ENCODE measurements around the gene TSC22D3. TPM values are rescaled to one million over a fixed set of nuclear protein-coding genes. Genes with fewer than 3 reads are reported as not detected.

The TSC22D3 gene
- total RNA-seq, 2 experiments from 2014 or later = 29.3 to 35.6 TPM

DNA sequence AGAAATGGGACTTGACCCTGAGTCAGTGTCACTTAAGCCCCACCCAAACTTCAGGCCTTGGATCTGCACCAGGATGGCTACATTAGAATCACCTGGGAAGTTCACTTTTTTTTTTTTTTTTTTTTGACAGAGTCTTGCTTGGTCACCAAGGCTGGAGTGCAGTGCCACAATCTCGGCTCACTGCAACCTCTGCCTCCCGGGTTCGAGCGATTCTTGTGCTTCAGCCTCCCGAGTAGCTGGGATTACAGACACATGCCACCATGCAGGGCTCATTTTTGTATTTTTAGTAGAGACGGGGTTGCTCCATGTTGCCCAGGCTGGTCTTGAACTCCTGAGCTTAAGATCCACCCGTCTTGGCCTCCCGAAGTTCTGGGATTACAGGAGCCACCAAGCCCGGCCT, 4.9 kb upstream of the TSC22D3 start:
- Histone ChIP-seq H3K9me2 (ENCODE audit: insufficient read depth, low read length) (no peaks in the 10 kb centered on the region), H3K4me3 (ENCODE audit: low read depth, low read length, poor library complexity, severe bottlenecking) (no peak overlapping the region), H3K79me2 (ENCODE audit: insufficient read depth, low read depth, low read length) (no peaks in the 10 kb centered on the region), H3K36me3 (ENCODE audit: insufficient read depth, low read length) (no peaks in the 10 kb centered on the region), H3K9me3 (ENCODE audit: low read length) (no peaks in the 10 kb centered on the region), H3K4me2 (ENCODE audit: low read length) (no peak overlapping the region), H2AFZ (ENCODE audit: low read length) (no peak overlapping the region), H4K20me1 (ENCODE audit: insufficient read depth, low read length) (no peaks in the 10 kb centered on the region), H3K27ac (ENCODE audit: low read depth, low read length, poor library complexity, severe bottlenecking) (no peak overlapping the region), H3K4me1 (ENCODE audit: insufficient read depth, low read length, poor library complexity, severe bottlenecking) (peaks cover 11% of the 10 kb centered on the region)
- DNase-seq (ENCODE audit: low spot score) = no peak
- TF ChIP-seq, protein P1, sequence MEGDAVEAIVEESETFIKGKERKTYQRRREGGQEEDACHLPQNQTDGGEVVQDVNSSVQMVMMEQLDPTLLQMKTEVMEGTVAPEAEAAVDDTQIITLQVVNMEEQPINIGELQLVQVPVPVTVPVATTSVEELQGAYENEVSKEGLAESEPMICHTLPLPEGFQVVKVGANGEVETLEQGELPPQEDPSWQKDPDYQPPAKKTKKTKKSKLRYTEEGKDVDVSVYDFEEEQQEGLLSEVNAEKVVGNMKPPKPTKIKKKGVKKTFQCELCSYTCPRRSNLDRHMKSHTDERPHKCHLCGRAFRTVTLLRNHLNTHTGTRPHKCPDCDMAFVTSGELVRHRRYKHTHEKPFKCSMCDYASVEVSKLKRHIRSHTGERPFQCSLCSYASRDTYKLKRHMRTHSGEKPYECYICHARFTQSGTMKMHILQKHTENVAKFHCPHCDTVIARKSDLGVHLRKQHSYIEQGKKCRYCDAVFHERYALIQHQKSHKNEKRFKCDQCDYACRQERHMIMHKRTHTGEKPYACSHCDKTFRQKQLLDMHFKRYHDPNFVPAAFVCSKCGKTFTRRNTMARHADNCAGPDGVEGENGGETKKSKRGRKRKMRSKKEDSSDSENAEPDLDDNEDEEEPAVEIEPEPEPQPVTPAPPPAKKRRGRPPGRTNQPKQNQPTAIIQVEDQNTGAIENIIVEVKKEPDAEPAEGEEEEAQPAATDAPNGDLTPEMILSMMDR (conservative IDR thresholded peaks at IDR 0.05; ENCODE audit: low read length) = no peak
- TF ChIP-seq EZH2phosphoT487 (IDR thresholded peaks at IDR 0.05; ENCODE audit: borderline replicate concordance, low read depth, low read length) = no peak
- ChIA-PET POLR2A (interaction anchor here (0.5 kb wide), 1 partner anchor 8 kb away, joined by 5 read pairs; no protein-coding TSS in a partner anchor), CTCF (ENCODE audit: unreplicated experiment) (no interaction called here)
- intact Hi-C loops (cut with micrococcal nuclease; ENCODE audit: unreplicated experiment) = no loop called here
- no TSS peak for BruUV-seq (replicated peaks)

GRCh38 chrX:107777536-107777832, 1.9 kb upstream of the TSC22D3 start, which contains the start of gene NCBP2L:
TSS of gene NCBP2L (plus strand) at chrX:107777733. CDS start at chrX:107794221, 16,488 bp downstream.
- H3K27ac ChIP-seq (ENCODE audit: low read depth, low read length, poor library complexity, severe bottlenecking) = no peak within 1 kb of the TSS
- CTCF ChIA-PET (ENCODE audit: unreplicated experiment) = interaction anchor here (0.7 to 1.5 kb wide), 5 partner anchors 8 to 131 kb away, joined by 3 to 9 read pairs (median 3); no protein-coding TSS in a partner anchor
- no peaks in the 10 kb centered on the region for H3K9me2 ChIP-seq (ENCODE audit: insufficient read depth, low read length)
- H2AFZ ChIP-seq (ENCODE audit: low read length) = peak within 1 kb of the TSS; percentile 95
- H3K4me1 ChIP-seq (ENCODE audit: insufficient read depth, low read length, poor library complexity, severe bottlenecking) = peaks cover 11% of the 10 kb centered on the region
- no peaks in the 10 kb centered on the region for H3K79me2 ChIP-seq (ENCODE audit: insufficient read depth, low read depth, low read length)
- H3K4me2 ChIP-seq (ENCODE audit: low read length) = peak within 1 kb of the TSS; percentile 77
- POLR2A ChIA-PET = no interaction called here
- no peak for TF ChIP-seq EZH2phosphoT487 (IDR thresholded peaks at IDR 0.05; ENCODE audit: borderline replicate concordance, low read depth, low read length)
- TF ChIP-seq, protein P1 (conservative IDR thresholded peaks at IDR 0.05; ENCODE audit: low read length) = peak; percentile 14; the same call in 1 of the 2 replicates
- no peaks in the 10 kb centered on the region for H4K20me1 ChIP-seq (ENCODE audit: insufficient read depth, low read length)
- no peaks in the 10 kb centered on the region for H3K36me3 ChIP-seq (ENCODE audit: insufficient read depth, low read length)
- H3K9me3 ChIP-seq (ENCODE audit: low read length) = no peaks in the 10 kb centered on the region
- no TSS peak for BruUV-seq (replicated peaks)
- DNase-seq (ENCODE audit: low spot score) = no peak
- intact Hi-C loops (cut with micrococcal nuclease; ENCODE audit: unreplicated experiment) = loop anchor here (1.0 to 10.0 kb wide), 7 partner anchors 59 to 753 kb away; no protein-coding TSS in a partner anchor
- peak within 1 kb of the TSS; percentile 58 for H3K4me3 ChIP-seq (ENCODE audit: low read depth, low read length, poor library complexity, severe bottlenecking)
